ENCODE results near the gene SPAAR.

GRCh38 chr9:35935755-35936509 is 26.6 kb downstream of the SPAAR start:
- TF ChIP-seq CTCF (IDR thresholded peaks at IDR 0.05) (no peak), POLR2AphosphoS5 (IDR thresholded peaks at IDR 0.05) (no peak), POLR2A (IDR thresholded peaks at IDR 0.05) (no peak), EP300 (IDR thresholded peaks at IDR 0.05; ENCODE audit: low read depth) (no peak)
